NCI-H510A (cell line): Measurements from ENCODE around the gene LETM1.

Experiments used
- DNase-seq: peaks from one replicate; lab custom pipeline; 2025; lab: John Stamatoyannopoulos, UW

LETM1 gene

GRCh38 chr4:1794809-1795298 is 61.1 kb downstream of the LETM1 start:
- DNase-seq = no peak

- no peak for DNase-seq
Measured at GRCh38 chr4:1793940-1794808, 61.8 kb downstream of the LETM1 start.

- DNase-seq = no peak
Measured at GRCh38 chr4:1793496-1793840, 62.5 kb downstream of the LETM1 start.

- DNase-seq = no peak
Measured at GRCh38 chr4:1792832-1793495, 63.0 kb downstream of the LETM1 start, which contains the start of gene FGFR3. Gene FGFR3 (plus strand): TSS chr4:1793293. CDS start chr4:1793935, 642 bp downstream.

- DNase-seq = no peak
Measured at GRCh38 chr4:1792158-1792831, 63.7 kb downstream of the LETM1 start.

GRCh38 chr4:1790005-1790404 is 66.0 kb downstream of the LETM1 start:
- no peak for DNase-seq

- DNase-seq = no peak
Measured at GRCh38 chr4:1789552-1789951, 66.4 kb downstream of the LETM1 start.

- no peak for DNase-seq
Measured at GRCh38 chr4:1788254-1788973, 67.5 kb downstream of the LETM1 start.

- DNase-seq = no peak
Measured at GRCh38 chr4:1787411-1788077, 68.4 kb downstream of the LETM1 start.

- no peak for DNase-seq
Measured at GRCh38 chr4:1786544-1787362, 69.2 kb downstream of the LETM1 start.

- DNase-seq = no peak
Measured at GRCh38 chr4:1785592-1785991, 70.4 kb downstream of the LETM1 start.

- DNase-seq = no peak
Measured at GRCh38 chr4:1784789-1785591, 71.0 kb downstream of the LETM1 start.

GRCh38 chr4:1784395-1784788 is 71.6 kb downstream of the LETM1 start:
- DNase-seq = no peak

- no peak for DNase-seq
Measured at GRCh38 chr4:1783970-1784369, 72.0 kb downstream of the LETM1 start.

- DNase-seq = no peak
Measured at GRCh38 chr4:1783015-1783414, 72.9 kb downstream of the LETM1 start.

GRCh38 chr4:1780435-1780834 is 75.5 kb downstream of the LETM1 start:
- no peak for DNase-seq

- DNase-seq = no peak
Measured at GRCh38 chr4:1779588-1780382, 76.2 kb downstream of the LETM1 start.

- no peak for DNase-seq
Measured at GRCh38 chr4:1778642-1779392, 77.1 kb downstream of the LETM1 start.
